ENCODE data around the gene DUOX1.

DUOX1 gene

DNA sequence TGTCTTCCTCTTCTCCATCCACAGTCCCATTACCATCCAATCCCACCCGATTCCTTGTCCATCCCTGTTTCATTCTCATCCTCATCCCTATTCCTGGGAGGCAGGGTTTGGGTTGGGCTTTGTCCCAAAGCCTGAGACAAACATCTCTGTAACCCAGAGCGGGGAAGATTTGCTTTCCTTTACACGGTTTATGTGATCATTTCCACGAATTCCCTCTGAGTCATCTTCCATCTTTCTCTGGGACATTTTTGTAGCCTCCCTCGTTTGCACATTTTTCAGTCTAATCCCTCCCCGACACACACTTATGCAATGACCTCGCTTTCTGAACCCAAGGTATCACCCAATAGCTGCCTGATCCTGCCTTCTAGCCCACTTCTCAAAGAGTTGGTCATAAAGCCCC lies 38.6 kb upstream of the DUOX1 start:
- FAIRE-seq = no peak
- TF ChIP-seq, protein P1, sequence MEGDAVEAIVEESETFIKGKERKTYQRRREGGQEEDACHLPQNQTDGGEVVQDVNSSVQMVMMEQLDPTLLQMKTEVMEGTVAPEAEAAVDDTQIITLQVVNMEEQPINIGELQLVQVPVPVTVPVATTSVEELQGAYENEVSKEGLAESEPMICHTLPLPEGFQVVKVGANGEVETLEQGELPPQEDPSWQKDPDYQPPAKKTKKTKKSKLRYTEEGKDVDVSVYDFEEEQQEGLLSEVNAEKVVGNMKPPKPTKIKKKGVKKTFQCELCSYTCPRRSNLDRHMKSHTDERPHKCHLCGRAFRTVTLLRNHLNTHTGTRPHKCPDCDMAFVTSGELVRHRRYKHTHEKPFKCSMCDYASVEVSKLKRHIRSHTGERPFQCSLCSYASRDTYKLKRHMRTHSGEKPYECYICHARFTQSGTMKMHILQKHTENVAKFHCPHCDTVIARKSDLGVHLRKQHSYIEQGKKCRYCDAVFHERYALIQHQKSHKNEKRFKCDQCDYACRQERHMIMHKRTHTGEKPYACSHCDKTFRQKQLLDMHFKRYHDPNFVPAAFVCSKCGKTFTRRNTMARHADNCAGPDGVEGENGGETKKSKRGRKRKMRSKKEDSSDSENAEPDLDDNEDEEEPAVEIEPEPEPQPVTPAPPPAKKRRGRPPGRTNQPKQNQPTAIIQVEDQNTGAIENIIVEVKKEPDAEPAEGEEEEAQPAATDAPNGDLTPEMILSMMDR (IDR thresholded peaks at IDR 0.05; ENCODE audit: insufficient read depth, missing control alignments) = no peak
- DNase-seq (ENCODE audit: insufficient read length, low spot score) = no peak

DNA sequence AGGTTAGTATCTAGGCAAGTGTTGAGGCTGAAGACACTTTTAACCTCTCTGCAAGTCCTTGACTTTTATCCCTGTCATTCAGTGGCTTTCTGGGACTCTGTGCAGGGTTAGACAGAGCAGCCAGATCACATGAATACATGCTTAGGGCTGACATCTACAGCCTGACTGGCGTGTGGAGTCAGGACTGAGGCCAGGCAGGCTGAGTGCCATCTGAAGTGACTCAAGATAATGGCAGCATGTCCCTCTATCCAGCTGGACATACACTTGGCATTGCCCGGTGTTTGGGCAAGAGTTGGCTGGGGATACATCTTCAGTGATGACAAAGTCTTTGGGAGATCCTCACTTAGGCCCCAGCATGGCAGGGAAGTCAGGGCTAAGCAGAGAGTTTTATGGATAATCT lies 38.2 kb upstream of the DUOX1 start:
- DNase-seq (ENCODE audit: insufficient read length, low spot score) = no peak
- no peak for FAIRE-seq

DNA sequence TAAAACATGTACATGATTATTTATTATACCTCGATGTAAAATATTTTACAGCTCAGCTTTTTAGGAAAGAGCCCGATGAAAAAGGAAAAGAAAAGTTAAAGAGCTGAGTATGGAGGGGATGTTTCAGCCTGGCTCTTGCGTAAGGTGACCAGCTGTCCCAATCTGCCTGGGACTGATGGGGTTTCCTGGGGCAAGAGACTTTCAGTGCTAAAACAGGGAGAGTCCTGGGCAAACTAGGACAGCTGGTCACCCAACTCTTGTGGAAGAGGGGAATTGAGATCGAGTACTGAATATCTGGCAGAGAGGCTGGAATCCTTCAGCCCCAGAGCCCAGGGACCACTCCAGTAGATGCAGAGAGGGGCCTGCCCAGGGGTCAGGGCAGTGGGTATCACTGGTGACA lies 36.8 kb upstream of the DUOX1 start:
- DNase-seq (ENCODE audit: insufficient read length, low spot score) (no peak), FAIRE-seq (no peak)
- TF ChIP-seq, protein P1 (IDR thresholded peaks at IDR 0.05; ENCODE audit: insufficient read depth, missing control alignments) = no peak

More for the DNA sequence above, 38.2 kb upstream of the DUOX1 start:
- TF ChIP-seq, protein P1 (IDR thresholded peaks at IDR 0.05; ENCODE audit: insufficient read depth, missing control alignments) = no peak

DNA sequence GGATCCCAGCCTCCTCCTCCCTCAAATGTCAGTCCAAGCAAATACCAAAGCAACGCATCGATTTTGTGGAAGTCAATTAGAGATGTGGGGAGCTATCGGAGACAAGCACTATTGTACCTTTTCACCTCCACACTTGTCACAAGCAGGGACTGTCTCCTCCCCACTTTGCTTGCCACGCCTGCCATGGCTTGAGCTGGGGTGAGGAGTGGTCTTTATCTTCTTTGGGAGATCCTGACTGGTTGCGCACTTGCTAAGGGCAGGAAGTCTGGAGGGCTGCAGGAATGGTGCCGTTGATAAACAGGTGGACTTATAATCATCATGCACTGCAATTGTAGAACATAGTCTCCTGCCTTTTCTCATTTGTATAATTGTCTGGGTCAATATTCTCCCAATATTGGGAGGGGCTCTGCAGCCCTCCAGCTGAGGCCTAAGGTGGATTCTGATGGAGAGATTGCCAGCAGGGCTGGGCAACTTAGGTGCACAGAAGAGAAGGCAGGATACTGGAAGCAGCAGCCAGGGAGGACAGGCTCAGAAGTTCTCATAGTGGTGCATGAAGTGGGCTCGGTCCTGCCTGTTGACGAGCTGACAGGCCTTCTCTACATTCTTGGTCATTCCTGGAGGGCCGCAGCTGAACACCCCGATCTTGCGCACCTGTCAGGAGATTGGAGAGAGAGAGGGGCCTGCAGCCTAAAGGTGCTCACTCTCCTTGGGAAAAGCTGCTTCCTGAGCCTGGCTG lies 36.0 kb upstream of the DUOX1 start:
- TF ChIP-seq, protein P1 (IDR thresholded peaks at IDR 0.05; ENCODE audit: insufficient read depth, missing control alignments) = no peak
- DNase-seq (ENCODE audit: insufficient read length, low spot score) (no peak), FAIRE-seq (no peak)

DNA sequence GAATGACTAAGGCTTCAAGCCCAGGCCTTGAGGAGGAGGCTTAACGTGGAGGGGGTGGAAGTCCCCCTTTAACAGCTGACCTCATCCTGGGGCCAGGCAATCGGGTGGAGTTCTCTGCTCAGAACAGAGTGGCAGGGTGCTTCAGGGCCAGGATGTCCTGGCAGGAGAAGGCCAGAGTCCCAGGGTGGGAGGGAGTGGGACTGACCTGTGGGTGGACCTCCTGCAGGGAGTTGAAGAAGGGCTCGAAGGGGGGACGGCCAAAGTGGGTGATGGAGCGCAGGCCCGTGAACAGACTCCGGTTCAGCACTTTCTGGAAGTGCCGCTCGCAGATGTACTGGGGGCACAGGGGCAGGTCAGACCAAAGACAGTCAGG lies 35.5 kb upstream of the DUOX1 start:
- FAIRE-seq = no peak

DNA sequence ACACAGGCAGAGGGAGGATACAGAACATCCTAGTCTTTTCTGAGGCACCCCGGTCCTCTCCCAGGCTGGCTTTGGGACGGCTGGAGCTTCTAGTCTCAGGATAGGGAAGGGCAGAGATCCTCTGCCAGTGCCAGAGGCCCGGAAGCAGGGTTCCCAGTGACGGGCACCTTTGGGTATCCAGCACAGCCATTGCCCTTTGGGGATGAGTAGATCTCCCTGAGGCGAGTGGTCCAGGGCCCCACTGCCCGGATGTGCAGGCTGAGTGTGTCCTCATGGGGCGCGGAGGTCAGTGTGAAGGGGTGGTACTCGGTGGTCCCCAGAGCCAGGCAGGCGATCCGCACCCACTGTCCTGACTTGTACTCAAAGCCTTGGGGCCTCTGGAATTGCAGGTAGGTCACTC lies 34.1 kb upstream of the DUOX1 start:
- DNase-seq (ENCODE audit: insufficient read length, low spot score) (no peak), FAIRE-seq (no peak)
- TF ChIP-seq, protein P1 (IDR thresholded peaks at IDR 0.05; ENCODE audit: insufficient read depth, missing control alignments) = no peak

More for the DNA sequence above, 35.5 kb upstream of the DUOX1 start:
- TF ChIP-seq, protein P1 (IDR thresholded peaks at IDR 0.05; ENCODE audit: insufficient read depth, missing control alignments) = no peak
- DNase-seq (ENCODE audit: insufficient read length, low spot score) = no peak

DNA sequence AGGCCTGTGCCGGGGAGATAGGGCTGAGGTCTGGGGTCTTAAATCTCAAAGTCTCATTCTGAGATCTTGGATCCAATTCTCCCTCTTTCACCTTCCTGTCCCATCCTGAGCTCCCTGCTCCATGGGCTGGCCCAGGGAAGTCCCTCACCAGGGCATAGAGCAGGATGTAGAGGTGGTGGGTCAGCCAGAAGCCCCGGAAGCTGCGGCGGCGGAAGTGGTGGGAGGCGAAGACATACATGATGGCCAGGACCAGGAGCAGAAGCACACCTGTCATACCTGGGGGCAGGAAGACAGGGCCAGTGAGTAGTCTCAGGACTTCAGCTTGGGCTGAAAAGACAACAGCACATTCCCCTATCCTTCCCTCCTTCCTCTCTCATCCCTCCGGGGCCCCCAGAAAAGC lies 32.3 kb upstream of the DUOX1 start:
- TF ChIP-seq, protein P1 (IDR thresholded peaks at IDR 0.05; ENCODE audit: insufficient read depth, missing control alignments) = no peak
- DNase-seq (ENCODE audit: insufficient read length, low spot score) (no peak), FAIRE-seq (no peak)

All from D721Med (cell line).